DOHH2 (cell line): ENCODE results near the gene MAGT1.
"Not testable (repeated sequence)": the region's sequence is repeated elsewhere in the genome, so short reads cannot be mapped to it uniquely, and the experiment has no call there.

Source experiments
- H3F3A ChIP-seq: fragments of 200-600 bp; sonication (generic), shearing (Covaris generic); 2 replicates; pipeline ENCODE4 v1.6.0; 2016; ENCODE audit warnings: antibody characterized with exemption, mild to moderate bottlenecking; ENCODE audit not compliant: control insufficient read depth, insufficient read depth
- H3K27ac ChIP-seq: fragments of 200-600 bp; sonication (generic); 2 replicates; pipeline ENCODE4 v1.5.1; 2014; ENCODE audit warnings: low read depth, mild to moderate bottlenecking, low read length, moderate library complexity
- H3K27me3 ChIP-seq: fragments of 200-600 bp; sonication (generic); 2 replicates; pipeline ENCODE4 v1.6.1; 2014; ENCODE audit warnings: mild to moderate bottlenecking, low read length, mixed read lengths; ENCODE audit not compliant: control insufficient read depth
- H3K36me3 ChIP-seq: fragments of 200-600 bp; sonication (generic); 2 replicates; pipeline ENCODE4 v1.6.1; 2014; ENCODE audit warnings: mild to moderate bottlenecking, low read length, moderate library complexity, mixed read lengths; ENCODE audit not compliant: control insufficient read depth
- H3K4me1 ChIP-seq: fragments of 200-600 bp; sonication (generic); 2 replicates; pipeline ENCODE4 v1.6.1; 2014; ENCODE audit warnings: mild to moderate bottlenecking, low read length, mixed read lengths; ENCODE audit not compliant: control insufficient read depth
- H3K4me2 ChIP-seq: fragments of 200-600 bp; sonication (generic); 2 replicates; pipeline ENCODE4 v1.6.0; 2014; ENCODE audit warnings: mild to moderate bottlenecking, low read length, moderate library complexity
- H3K4me3 ChIP-seq: fragments of 200-600 bp; sonication (generic); 2 replicates; pipeline ENCODE4 v1.5.1; 2014; ENCODE audit warnings: mild to moderate bottlenecking, low read length, mixed read lengths
- H3K79me2 ChIP-seq: fragments of 200-600 bp; sonication (generic); 2 replicates; pipeline ENCODE4 v1.6.1; 2014; ENCODE audit warnings: mild to moderate bottlenecking, low read length, mixed read lengths; ENCODE audit not compliant: control insufficient read depth
- H3K9me2 ChIP-seq: fragments of 200-600 bp; sonication (generic); replicated peaks from 2 replicates; pipeline ENCODE4 v1.6.1; 2014; ENCODE audit warnings: mild to moderate bottlenecking, low read length, mixed read lengths; ENCODE audit not compliant: control insufficient read depth
- H3K9me3 ChIP-seq: fragments of 200-600 bp; sonication (generic); 2 replicates; pipeline ENCODE4 v1.6.1; 2014; ENCODE audit warnings: antibody characterized with exemption, low read length, mixed read lengths; ENCODE audit not compliant: control insufficient read depth, insufficient read depth
- H4K20me1 ChIP-seq: fragments of 200-600 bp; sonication (generic); 2 replicates; pipeline ENCODE4 v1.6.0; 2014; ENCODE audit warnings: low read depth, mild to moderate bottlenecking, antibody characterized with exemption, low read length, moderate library complexity; ENCODE audit not compliant: control insufficient read depth, insufficient read depth
- CTCF ChIP-seq: fragments of 200-600 bp; sonication (generic); IDR thresholded peaks from one replicate; pipeline ENCODE4 v1.5.1; 2014; ENCODE audit warnings: antibody characterized with exemption, mild to moderate bottlenecking, low read depth, low read length; ENCODE audit not compliant: poor library complexity, severe bottlenecking
- EZH2phosphoT487 ChIP-seq: fragments of 200-600 bp; sonication (generic); IDR thresholded peaks from 2 replicates; pipeline ENCODE4 v1.6.1; 2017; ENCODE audit warnings: borderline replicate concordance, mild to moderate bottlenecking, antibody characterized with exemption, low read length, moderate library complexity, mixed read lengths

The MAGT1 gene

GRCh38 chrX:77892887-77893286 is 2.3 kb downstream of the MAGT1 start:
- Histone ChIP-seq H3K4me2 (no peak overlapping the region), H3K27me3 (no peaks in the 10 kb centered on the region), H4K20me1 (no peaks in the 10 kb centered on the region), H3F3A (peaks cover 5% of the 10 kb centered on the region), H3K27ac (no peak overlapping the region), H3K9me2 (no peaks in the 10 kb centered on the region), H3K36me3 (peaks cover 2% of the 10 kb centered on the region; the same call in 1 of the 2 replicates), H3K4me3 (no peak overlapping the region), H3K9me3 (no peaks in the 10 kb centered on the region), H3K79me2 (peaks cover 60% of the 10 kb centered on the region), H3K4me1 (peaks cover 12% of the 10 kb centered on the region)
- TF ChIP-seq CTCF (no peak), EZH2phosphoT487 (no peak)

DNA sequence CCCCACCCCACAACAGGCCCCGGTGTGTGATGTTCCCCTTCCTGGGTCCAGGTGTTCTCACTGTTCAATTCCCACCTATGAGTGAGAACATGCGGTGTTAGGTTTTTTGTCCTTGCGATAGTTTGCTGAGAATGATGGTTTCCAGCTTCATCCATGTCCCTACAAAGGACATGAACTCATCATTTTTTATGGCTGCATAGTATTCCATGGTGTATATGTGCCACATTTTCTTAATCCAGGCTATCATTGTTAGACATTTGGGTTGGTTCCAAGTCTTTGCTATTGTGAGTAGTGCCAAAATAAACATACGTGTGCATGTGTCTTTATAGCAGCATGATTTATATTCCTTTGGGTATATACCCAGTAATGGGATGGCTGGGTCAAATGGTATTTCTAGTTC is 13.8 kb downstream of the MAGT1 start:
- not testable (repeated sequence) for H3K27me3 ChIP-seq, H3K79me2 ChIP-seq, H3K4me1 ChIP-seq, H3F3A ChIP-seq, H3K4me3 ChIP-seq, H4K20me1 ChIP-seq, H3K9me2 ChIP-seq, H3K9me3 ChIP-seq, H3K4me2 ChIP-seq, H3K27ac ChIP-seq, H3K36me3 ChIP-seq

GRCh38 chrX:77875372-77875771 is 19.9 kb downstream of the MAGT1 start:
- Histone ChIP-seq H3K4me1 (no peaks in the 10 kb centered on the region), H3K9me3 (no peaks in the 10 kb centered on the region), H3K4me3 (no peak overlapping the region), H3K4me2 (no peak overlapping the region), H3K79me2 (no peaks in the 10 kb centered on the region; the same call in 1 of the 2 replicates), H3K36me3 (peaks cover 5% of the 10 kb centered on the region; the same call in 1 of the 2 replicates), H3K27ac (no peak overlapping the region), H3K27me3 (no peaks in the 10 kb centered on the region), H3F3A (no peaks in the 10 kb centered on the region), H3K9me2 (no peaks in the 10 kb centered on the region), H4K20me1 (no peaks in the 10 kb centered on the region)
- TF ChIP-seq EZH2phosphoT487: no peak
- TF ChIP-seq CTCF: no peak

DNA sequence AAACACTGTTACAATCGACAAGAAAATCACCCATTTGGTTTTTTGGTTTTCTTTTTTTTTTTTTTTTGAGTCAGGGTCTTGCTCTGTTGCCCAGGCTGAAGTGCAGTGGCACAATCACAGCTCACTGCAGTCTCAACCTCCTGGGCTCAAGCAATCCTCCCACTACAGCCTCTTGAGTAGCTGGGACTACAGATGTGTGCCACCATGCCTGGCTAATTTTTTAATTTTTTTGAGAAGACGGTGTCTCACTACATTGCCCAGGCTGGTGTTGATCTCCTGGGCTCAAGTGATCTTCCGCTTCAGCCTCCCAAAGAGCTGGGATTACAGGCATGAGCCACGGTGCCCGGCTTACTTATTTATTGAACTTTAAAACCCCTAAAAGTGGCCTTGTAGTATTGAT is 63.7 kb downstream of the MAGT1 start:
- not testable (repeated sequence) for H3K4me1 ChIP-seq, H3K36me3 ChIP-seq, H3K4me2 ChIP-seq, H4K20me1 ChIP-seq, H3K9me2 ChIP-seq, H3K27ac ChIP-seq, H3K27me3 ChIP-seq, H3K4me3 ChIP-seq, H3F3A ChIP-seq, H3K9me3 ChIP-seq, H3K79me2 ChIP-seq

- H3F3A ChIP-seq: not testable (repeated sequence)
These were observed 73.2 kb downstream of the MAGT1 start for GRCh38 chrX:77821989-77822388.

More at GRCh38 chrX:77821989-77822388, 73.2 kb downstream of the MAGT1 start:
- H3K9me3 ChIP-seq, H3K4me3 ChIP-seq, H3K4me2 ChIP-seq, H3K27ac ChIP-seq, H3K27me3 ChIP-seq, H3K36me3 ChIP-seq, H3K79me2 ChIP-seq, H3K9me2 ChIP-seq, H3K4me1 ChIP-seq, H4K20me1 ChIP-seq: not testable (repeated sequence)
